HCT116 (cell line): ENCODE data around the gene TMEM235. TPM values are rescaled to one million over a fixed set of nuclear protein-coding genes. Genes with fewer than 3 reads are reported as not detected.

Experiments used
- ATAC-seq: fragments of 200-7000 bp; cut with Tn5 transposase; 2 replicates; pipeline ENCODE4 v1.9.1; 2020; ENCODE audit warnings: mild to moderate bottlenecking, moderate library complexity
- BruUV-seq: library from RNA; stranded (reverse); fragments of 400-500 nt; replicated peaks from 2 replicates; lab custom pipeline; 2021; lab: Mats Ljungman, UMichigan
- CTCF ChIA-PET: fragments of 300-600 bp; sonication (Branson Sonifier 250); formaldehyde crosslinking; loops from one replicate; lab custom pipeline; 2021; ENCODE audit warnings: antibody characterized with exemption; lab: Charles Lee
- POLR2A ChIA-PET: fragments of 300-600, 350-600 bp; sonication (Branson Sonifier 250); formaldehyde crosslinking; loops from one replicate; lab custom pipeline; 2021; ENCODE audit warnings: antibody characterized with exemption; lab: Charles Lee
- RAD21 ChIA-PET, 2 experiments: fragments of 300-600 bp; sonication (Branson Sonifier 250); formaldehyde crosslinking; loops; one replicate each; lab custom pipeline; 2023; ENCODE audit warnings: low total read pairs in 2 of 2; ENCODE audit not compliant: uncharacterized antibody in 2 of 2, unreplicated experiment in 2 of 2, low non-redundant PET in 1 of 2; lab: Charles Lee
- DNase-seq: peaks from one replicate; pipeline ENCODE4 v3.0.0-alpha.2; 2010; ENCODE audit warnings: low read depth, low spot score
- H2AFZ ChIP-seq: fragments of 200-600 bp; shearing (Covaris generic), sonication (generic); 2 replicates; pipeline ENCODE4 v1.6.1; 2017; ENCODE audit warnings: low read depth, mixed run types, mixed read lengths, antibody characterized with exemption, low read length; ENCODE audit not compliant: poor library complexity, severe bottlenecking
- H3K27ac ChIP-seq: 2 replicates; pipeline ENCODE4 v1.5.1; 2012; ENCODE audit warnings: low read depth, low read length
- H3K27me3 ChIP-seq: fragments of 200-600 bp; sonication (generic); 2 replicates; pipeline ENCODE4 v1.6.1; 2016; ENCODE audit warnings: mixed run types, low read length, mixed read lengths; ENCODE audit not compliant: insufficient read depth
- H3K36me3 ChIP-seq, 2 experiments: fragments of 200-500 bp in 1 of 2; fragments of 200-600 bp in 1 of 2; sonication (Bioruptor generic) in 1 of 2; sonication (generic) in 1 of 2; 2 replicates each; pipeline versions ENCODE4 v1.5.1 to v1.6.1; 2014 to 2016; ENCODE audit warnings: low read length in 2 of 2, inconsistent platforms in 1 of 2, mixed read lengths in 1 of 2, mixed run types in 1 of 2; ENCODE audit not compliant: insufficient read depth in 2 of 2, control insufficient read depth in 1 of 2
- H3K4me1 ChIP-seq, 2 experiments: fragments of 200-600 bp in 1 of 2; sonication (generic) in 1 of 2; 2 replicates each; pipeline versions ENCODE4 v1.5.1 to v1.6.1; 2012 to 2017; ENCODE audit warnings: low read length in 2 of 2, inconsistent platforms in 1 of 2, mild to moderate bottlenecking in 1 of 2, mixed read lengths in 1 of 2, mixed run types in 1 of 2, moderate library complexity in 1 of 2; ENCODE audit not compliant: insufficient read depth in 2 of 2, control insufficient read depth in 1 of 2
- H3K4me2 ChIP-seq: fragments of 200-600 bp; sonication (generic); 2 replicates; pipeline ENCODE4 v1.6.1; 2017; ENCODE audit warnings: mixed run types, low read length, mixed read lengths
- H3K4me3 ChIP-seq, 2 experiments: fragments of 200-600 bp in 1 of 2; sonication (generic) in 1 of 2; replicated peaks in 1 of 2; 2 replicates each; pipeline ENCODE4 v1.5.1; 2011 to 2016; ENCODE audit warnings: low read length in 2 of 2, control low read depth in 1 of 2, low read depth in 1 of 2, mild to moderate bottlenecking in 1 of 2, mixed read lengths in 1 of 2, mixed run types in 1 of 2
- H3K79me2 ChIP-seq: fragments of 200-600 bp; sonication (generic); 2 replicates; pipeline ENCODE4 v1.6.1; 2017; ENCODE audit warnings: mild to moderate bottlenecking, mixed run types, low read length, moderate library complexity, mixed read lengths; ENCODE audit not compliant: insufficient read depth
- H3K9ac ChIP-seq: fragments of 200-600 bp; sonication (generic); 2 replicates; pipeline ENCODE4 v1.6.1; 2016; ENCODE audit warnings: low read length, mixed read lengths
- H3K9me2 ChIP-seq: fragments of 200-600 bp; sonication (generic), shearing (Covaris generic); 2 replicates; pipeline ENCODE4 v1.6.1; 2017; ENCODE audit warnings: mixed run types, mild to moderate bottlenecking, moderate library complexity; ENCODE audit not compliant: insufficient read depth
- H3K9me3 ChIP-seq, 2 experiments: fragments of 200-500 bp in 1 of 2; fragments of 200-600 bp in 1 of 2; sonication (Bioruptor generic) in 1 of 2; sonication (generic) in 1 of 2; 2 replicates each; pipeline ENCODE4 v1.6.1; 2014 to 2017; ENCODE audit warnings: low read length in 2 of 2, mixed read lengths in 2 of 2, inconsistent platforms in 1 of 2, low read depth in 1 of 2, mild to moderate bottlenecking in 1 of 2, mixed run types in 1 of 2, moderate library complexity in 1 of 2; ENCODE audit not compliant: control insufficient read depth in 1 of 2, insufficient read depth in 1 of 2
- H4K20me1 ChIP-seq: fragments of 200-600 bp; sonication (generic), shearing (Covaris generic); 2 replicates; pipeline ENCODE4 v1.6.1; 2017; ENCODE audit warnings: mixed run types, mild to moderate bottlenecking, moderate library complexity; ENCODE audit not compliant: insufficient read depth
- ATF3 ChIP-seq: IDR thresholded peaks from 2 replicates; pipeline ENCODE4 v1.6.1; 2012
- CEBPB ChIP-seq: IDR thresholded peaks from 2 replicates; pipeline ENCODE4 v1.6.1; 2012; ENCODE audit warnings: low read depth
- EGR1 ChIP-seq: IDR thresholded peaks from 2 replicates; pipeline ENCODE4 v1.6.1; 2012; ENCODE audit warnings: low read depth
- EZH2 ChIP-seq: fragments of 200-600 bp; sonication (generic); IDR thresholded peaks from 2 replicates; pipeline ENCODE4 v1.6.1; 2017; ENCODE audit warnings: antibody characterized with exemption, mixed run types
- EZH2phosphoT487 ChIP-seq: fragments of 200-600 bp; IDR thresholded peaks from 2 replicates; pipeline ENCODE4 v1.6.1; 2018; ENCODE audit warnings: antibody characterized with exemption, borderline replicate concordance
- POLR2AphosphoS5 ChIP-seq: IDR thresholded peaks from 2 replicates; pipeline ENCODE4 v1.6.1; 2011; ENCODE audit warnings: mild to moderate bottlenecking, low read depth, low read length, moderate library complexity
- RAD21 ChIP-seq: IDR thresholded peaks from 2 replicates; pipeline ENCODE4 v1.6.1; 2012; ENCODE audit warnings: low read depth, mild to moderate bottlenecking
- REST ChIP-seq: IDR thresholded peaks from 2 replicates; pipeline ENCODE4 v1.6.1; 2012; ENCODE audit warnings: low read depth
- SIN3A ChIP-seq: IDR thresholded peaks from 2 replicates; pipeline ENCODE4 v1.6.1; 2012; ENCODE audit warnings: low read depth
- SRF ChIP-seq: IDR thresholded peaks from 2 replicates; pipeline ENCODE4 v1.6.1; 2012; ENCODE audit warnings: low read depth
- ZFX ChIP-seq: fragments of 450-650 bp; IDR thresholded peaks from 2 replicates; pipeline ENCODE4 v1.6.1; 2017
- ZNF274 ChIP-seq: fragments of 200-500 bp; sonication (Bioruptor generic); IDR thresholded peaks from 2 replicates; pipeline ENCODE4 v1.6.1; 2014; ENCODE audit warnings: mild to moderate bottlenecking, low read depth, low read length, inconsistent platforms
- intact Hi-C: fragments of 100-400 bp; cut with micrococcal nuclease; formaldehyde crosslinking; loops from 2 replicates; pipeline ENCODE4 v1.10.0; 2022
- total RNA-seq: library from RNA; stranded (reverse); gene quantifications from one replicate; pipeline ENCODE4 v1.2.1, GENCODE V29; 2021; ENCODE audit not compliant: unreplicated experiment

The TMEM235 gene
- total RNA-seq, 1 experiment from 2014 or later, result not detected

GRCh38 chr17:78268951-78269905 lies 37.8 kb downstream of the TMEM235 start:
- CTCF ChIA-PET, result interaction anchor here (0.6 to 1.9 kb wide), 2 partner anchors 18 to 91 kb away, joined by 3 to 10 read pairs; no protein-coding TSS in a partner anchor
- no peaks in the 10 kb centered on the region for H3K27me3 ChIP-seq

More at GRCh38 chr17:78268951-78269905, 37.8 kb downstream of the TMEM235 start:
- no peak overlapping the region for H3K4me2 ChIP-seq
- H3K36me3 ChIP-seq, result no peaks in the 10 kb centered on the region
- peaks cover 0 to 8% of the 10 kb centered on the region in 2 experiments; a peak in 1 of 4 replicates for H3K4me1 ChIP-seq
- H2AFZ ChIP-seq, result no peak overlapping the region
- no TSS peak for BruUV-seq
- TF ChIP-seq ATF3, result no peak
- TF ChIP-seq POLR2AphosphoS5, result no peak
- TF ChIP-seq CEBPB, result no peak
- no peak for TF ChIP-seq EZH2phosphoT487
- TF ChIP-seq RAD21, result no peak
- no peak for TF ChIP-seq REST
- TF ChIP-seq EZH2, result no peak
- TF ChIP-seq EGR1, result no peak
- no peak for TF ChIP-seq SRF
- no peak for TF ChIP-seq ZFX
- no peak for TF ChIP-seq SIN3A
- TF ChIP-seq ZNF274, result no peak
- no peak for ATAC-seq
- H3K9me2 ChIP-seq, result no peaks in the 10 kb centered on the region
- ChIA-PET RAD21 (no interaction called here), POLR2A (no interaction called here)
- intact Hi-C loops, result no loop called here
- H3K4me3 ChIP-seq, result no peak overlapping the region
- H4K20me1 ChIP-seq, result no peaks in the 10 kb centered on the region
- H3K9me3 ChIP-seq, result peaks cover 0 to 4% of the 10 kb centered on the region in 2 experiments; a peak in 1 of 4 replicates
- H3K27ac ChIP-seq, result no peak overlapping the region
- no peaks in the 10 kb centered on the region for H3K79me2 ChIP-seq
- H3K9ac ChIP-seq, result no peak overlapping the region
- no peak for DNase-seq
